HG02885 (cell line): ENCODE results near the gene NHLRC2.
"Not testable (repeated sequence)": the region's sequence is repeated elsewhere in the genome, so short reads cannot be mapped to it uniquely, and the experiment has no call there.

ENCODE experiments used
- ATAC-seq: cut with Tn5 transposase; IDR thresholded peaks from one replicate; pipeline ENCODE4 v1.9.1; 2021; ENCODE audit warnings: mild to moderate bottlenecking; ENCODE audit not compliant: unreplicated experiment, poor library complexity

NHLRC2 gene

GRCh38 chr10:113854013-113854760 is at the start of gene NHLRC2, which contains the start of gene DCLRE1A:
NHLRC2 (plus strand) TSS chr10:113854661; CDS start chr10:113854873, 212 bp downstream.
DCLRE1A (minus strand) TSS chr10:113854082; CDS start chr10:113853182, 900 bp downstream.
- peak; percentile 48 for ATAC-seq

GRCh38 chr10:113806503-113806902 is 48.0 kb upstream of the NHLRC2 start:
- no peak for ATAC-seq

GRCh38 chr10:113808168-113808567 is 46.3 kb upstream of the NHLRC2 start:
- peak; percentile 48 for ATAC-seq

- not testable (repeated sequence) for ATAC-seq
These were observed 39.8 kb upstream of the NHLRC2 start for GRCh38 chr10:113814700-113815099.

GRCh38 chr10:113819989-113820388 is 34.5 kb upstream of the NHLRC2 start:
- no peak for ATAC-seq

GRCh38 chr10:113820507-113820906 is 34.0 kb upstream of the NHLRC2 start:
- no peak for ATAC-seq

GRCh38 chr10:113821306-113821705 is 33.2 kb upstream of the NHLRC2 start:
- ATAC-seq: not testable (repeated sequence)

GRCh38 chr10:113822174-113822573 is 32.3 kb upstream of the NHLRC2 start:
- ATAC-seq: no peak

- ATAC-seq: no peak
These were observed 31.1 kb upstream of the NHLRC2 start for GRCh38 chr10:113823389-113823788.

- ATAC-seq: no peak
These were observed 28.7 kb upstream of the NHLRC2 start for GRCh38 chr10:113825791-113826190.

- ATAC-seq: not testable (repeated sequence)
These were observed 25.9 kb upstream of the NHLRC2 start for GRCh38 chr10:113828567-113828966.

- no peak for ATAC-seq
These were observed 12.3 kb upstream of the NHLRC2 start for GRCh38 chr10:113842171-113842570.

- no peak for ATAC-seq
These were observed 10.4 kb upstream of the NHLRC2 start for GRCh38 chr10:113843972-113844485.

- peak; percentile 48 for ATAC-seq
These were observed 8.4 kb upstream of the NHLRC2 start for GRCh38 chr10:113846036-113846435.

GRCh38 chr10:113849140-113849803 is 5.2 kb upstream of the NHLRC2 start:
- no peak for ATAC-seq

GRCh38 chr10:113849946-113850345 is 4.5 kb upstream of the NHLRC2 start:
- ATAC-seq: no peak

GRCh38 chr10:113853578-113854012 is 866 bp upstream of the NHLRC2 start:
- ATAC-seq: no peak

GRCh38 chr10:113854761-113855588 is 514 bp downstream of the NHLRC2 start:
- peak; percentile 39 for ATAC-seq

GRCh38 chr10:113856563-113856962 is 2.1 kb downstream of the NHLRC2 start:
- no peak for ATAC-seq

- no peak for ATAC-seq
These were observed 2.7 kb downstream of the NHLRC2 start for GRCh38 chr10:113857210-113857609.
